HepG2 (cell line): ENCODE data around the gene PCGF3. TPM values are rescaled to one million over a fixed set of nuclear protein-coding genes. Genes with fewer than 3 reads are reported as not detected.
A peak's percentile ranks its signal among the peaks of the same experiment; 100 is the strongest.

Experiments used
- CTCF ChIP-seq: sonication (generic); formaldehyde crosslinking; IDR thresholded peaks from 2 replicates; pipeline ENCODE4 v1.5.0; 2020; ENCODE audit warnings: mild to moderate bottlenecking, missing genetic modification reagents, moderate library complexity
- FOXC1 ChIP-seq: sonication (generic); formaldehyde crosslinking; IDR thresholded peaks from 2 replicates; pipeline ENCODE4 v1.8.0; 2022; ENCODE audit warnings: mild to moderate bottlenecking, missing genetic modification reagents, borderline replicate concordance
- GFI1 ChIP-seq: sonication (generic); formaldehyde crosslinking; IDR thresholded peaks from 2 replicates; pipeline ENCODE4 v1.5.0; 2020; ENCODE audit warnings: missing genetic modification reagents, mild to moderate bottlenecking, borderline replicate concordance
- MED1 ChIP-seq: sonication (generic); formaldehyde crosslinking; IDR thresholded peaks from 2 replicates; pipeline ENCODE4 v1.4.0; 2020; ENCODE audit warnings: missing genetic modification reagents
- NRL ChIP-seq: sonication (generic); formaldehyde crosslinking; IDR thresholded peaks from 2 replicates; pipeline ENCODE4 v1.5.0; 2020; ENCODE audit warnings: missing genetic modification reagents, mild to moderate bottlenecking, moderate library complexity, borderline replicate concordance
- RERE ChIP-seq: IDR thresholded peaks from 2 replicates; pipeline ENCODE4 v1.6.1; 2016; ENCODE audit warnings: low read depth, missing genetic modification reagents, missing compliant biosample characterization
- SALL1 ChIP-seq: sonication (generic); formaldehyde crosslinking; IDR thresholded peaks from 2 replicates; pipeline ENCODE4 v1.8.0; 2022; ENCODE audit warnings: mild to moderate bottlenecking, missing genetic modification reagents
- ZFX ChIP-seq: sonication (generic); formaldehyde crosslinking; IDR thresholded peaks from 2 replicates; pipeline ENCODE4 v1.4.0; 2020; ENCODE audit warnings: mild to moderate bottlenecking, low read depth, missing genetic modification reagents, moderate library complexity
- ZNF331 ChIP-seq: sonication (generic); formaldehyde crosslinking; IDR thresholded peaks from 2 replicates; pipeline ENCODE4 v1.4.0; 2020; ENCODE audit warnings: missing genetic modification reagents
- ZNF691 ChIP-seq: sonication (generic); formaldehyde crosslinking; IDR thresholded peaks from 2 replicates; pipeline ENCODE4 v1.4.0; 2020; ENCODE audit warnings: missing genetic modification reagents, low read depth, mild to moderate bottlenecking, borderline replicate concordance
- ZSCAN22 ChIP-seq: sonication (generic); formaldehyde crosslinking; IDR thresholded peaks from 2 replicates; pipeline ENCODE4 v1.4.0; 2020; ENCODE audit warnings: mild to moderate bottlenecking, missing genetic modification reagents
- polyA plus RNA-seq, 8 experiments: library from polyadenylated mRNA; depleted of rRNA in 3 of 8; stranded (reverse) in 7 of 8; unstranded in 1 of 8; fragments of >200 nt; fragmentation: Illumina TruSeq in 4 of 8; extraction: Trizol in 4 of 8; gene quantifications; 2 replicates each; pipeline versions ENCODE4 v1.2.1 to v1.2.3, GENCODE V29; 2011 to 2016; ENCODE audit warnings: low read depth in 4 of 8, missing spikeins in 1 of 8, mixed read lengths in 1 of 8; ENCODE audit not compliant: insufficient read depth in 1 of 8
- total RNA-seq, 5 experiments: library from RNA; depleted of rRNA; stranded (reverse); fragments of >200 nt; fragmentation: Illumina TruSeq; extraction: Trizol; gene quantifications; 2 replicates each; pipeline ENCODE4 v1.2.3, GENCODE V29; 2016; ENCODE audit warnings: low read depth in 1 of 5
- TF ChIP-seq, protein P1 (sequence below): sonication (generic); formaldehyde crosslinking; IDR thresholded peaks from 2 replicates; pipeline ENCODE4 v1.8.1; 2023; ENCODE audit warnings: mild to moderate bottlenecking, moderate library complexity, missing genetic modification reagents
- TF ChIP-seq, protein P2 (sequence below): sonication (generic); formaldehyde crosslinking; IDR thresholded peaks from 2 replicates; pipeline ENCODE4 v1.5.1; 2020; ENCODE audit warnings: mild to moderate bottlenecking, missing genetic modification reagents, moderate library complexity

PCGF3 gene
- total and polyA plus RNA-seq, 2 of the 13 experiments (the other 11 are each of a cell fraction or from before 2014, with no cell fraction given): 28.6 to 66.2 TPM

- TF ChIP-seq ZFX (peak; percentile 20; the same call in 1 of the 2 replicates), FOXC1 (CRISPR knock-in tag) (0 out of 2 replicates have a peak, but pooled peaks have one; percentile 4), MED1 (CRISPR knock-in tag) (no peak), SALL1 (0 out of 2 replicates have a peak, but pooled peaks have one; percentile 21), ZNF331 (no peak), ZSCAN22 (CRISPR knock-in tag) (no peak), CTCF (peak; percentile 22; the same call in 1 of the 2 replicates), RERE (CRISPR knock-in tag) (no peak), ZNF691 (CRISPR knock-in tag) (peak; percentile 35; the same call in 1 of the 2 replicates), NRL (no peak), GFI1 (CRISPR knock-in tag) (no peak)
- TF ChIP-seq, protein P1, sequence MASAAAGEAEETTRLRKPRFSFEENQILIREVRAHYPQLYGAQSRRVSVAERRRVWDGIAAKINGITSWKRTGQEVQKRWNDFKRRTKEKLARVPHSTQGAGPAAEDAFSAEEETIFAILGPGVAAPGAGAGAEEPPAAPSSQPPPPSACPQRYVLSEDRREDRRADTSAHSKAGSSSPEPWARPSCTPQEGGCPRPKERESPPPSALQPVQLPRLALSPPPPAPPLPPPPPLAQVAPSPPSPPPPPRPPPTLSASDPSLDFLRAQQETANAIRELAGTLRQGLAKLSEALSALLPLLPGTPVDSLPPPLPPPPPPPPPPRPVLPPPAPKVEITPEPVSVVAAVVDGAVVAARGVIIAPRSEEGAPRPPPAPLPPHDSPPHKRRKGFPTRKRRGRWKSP (CRISPR knock-in tag): no peak
- TF ChIP-seq, protein P2, sequence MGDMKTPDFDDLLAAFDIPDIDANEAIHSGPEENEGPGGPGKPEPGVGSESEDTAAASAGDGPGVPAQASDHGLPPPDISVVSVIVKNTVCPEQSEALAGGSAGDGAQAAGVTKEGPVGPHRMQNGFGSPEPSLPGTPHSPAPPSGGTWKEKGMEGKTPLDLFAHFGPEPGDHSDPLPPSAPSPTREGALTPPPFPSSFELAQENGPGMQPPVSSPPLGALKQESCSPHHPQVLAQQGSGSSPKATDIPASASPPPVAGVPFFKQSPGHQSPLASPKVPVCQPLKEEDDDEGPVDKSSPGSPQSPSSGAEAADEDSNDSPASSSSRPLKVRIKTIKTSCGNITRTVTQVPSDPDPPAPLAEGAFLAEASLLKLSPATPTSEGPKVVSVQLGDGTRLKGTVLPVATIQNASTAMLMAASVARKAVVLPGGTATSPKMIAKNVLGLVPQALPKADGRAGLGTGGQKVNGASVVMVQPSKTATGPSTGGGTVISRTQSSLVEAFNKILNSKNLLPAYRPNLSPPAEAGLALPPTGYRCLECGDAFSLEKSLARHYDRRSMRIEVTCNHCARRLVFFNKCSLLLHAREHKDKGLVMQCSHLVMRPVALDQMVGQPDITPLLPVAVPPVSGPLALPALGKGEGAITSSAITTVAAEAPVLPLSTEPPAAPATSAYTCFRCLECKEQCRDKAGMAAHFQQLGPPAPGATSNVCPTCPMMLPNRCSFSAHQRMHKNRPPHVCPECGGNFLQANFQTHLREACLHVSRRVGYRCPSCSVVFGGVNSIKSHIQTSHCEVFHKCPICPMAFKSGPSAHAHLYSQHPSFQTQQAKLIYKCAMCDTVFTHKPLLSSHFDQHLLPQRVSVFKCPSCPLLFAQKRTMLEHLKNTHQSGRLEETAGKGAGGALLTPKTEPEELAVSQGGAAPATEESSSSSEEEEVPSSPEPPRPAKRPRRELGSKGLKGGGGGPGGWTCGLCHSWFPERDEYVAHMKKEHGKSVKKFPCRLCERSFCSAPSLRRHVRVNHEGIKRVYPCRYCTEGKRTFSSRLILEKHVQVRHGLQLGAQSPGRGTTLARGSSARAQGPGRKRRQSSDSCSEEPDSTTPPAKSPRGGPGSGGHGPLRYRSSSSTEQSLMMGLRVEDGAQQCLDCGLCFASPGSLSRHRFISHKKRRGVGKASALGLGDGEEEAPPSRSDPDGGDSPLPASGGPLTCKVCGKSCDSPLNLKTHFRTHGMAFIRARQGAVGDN (CRISPR knock-in tag): peak; percentile 2; the same call in 1 of the 2 replicates
Measured at GRCh38 chr4:682490-683172, 23.0 kb upstream of the PCGF3 start (continued).
